HepG2 (cell line): ENCODE data around the gene WDCP. TPM values are rescaled to one million over a fixed set of nuclear protein-coding genes. Genes with fewer than 3 reads are reported as not detected.
A peak's percentile ranks its signal among the peaks of the same experiment; 100 is the strongest.

ENCODE experiments used
- DNMT3B ChIP-seq: conservative IDR thresholded peaks from 2 replicates; pipeline ENCODE4 v1.6.1; 2016; ENCODE audit warnings: missing biosample characterization, control low read depth
- EEA1 ChIP-seq: sonication (generic); formaldehyde crosslinking; IDR thresholded peaks from 2 replicates; pipeline ENCODE4 v1.5.1; 2020; ENCODE audit warnings: mild to moderate bottlenecking, missing genetic modification reagents, borderline replicate concordance
- ELF3 ChIP-seq: IDR thresholded peaks from 2 replicates; pipeline ENCODE4 v1.6.1; 2016; ENCODE audit warnings: missing genetic modification reagents, missing compliant biosample characterization
- ESRRA ChIP-seq: sonication (generic); formaldehyde crosslinking; IDR thresholded peaks from 2 replicates; pipeline ENCODE4 v1.5.1; 2020; ENCODE audit warnings: mild to moderate bottlenecking, low read depth, missing genetic modification reagents
- FOXJ3 ChIP-seq: sonication (generic); formaldehyde crosslinking; IDR thresholded peaks from 2 replicates; pipeline ENCODE4 v1.4.0; 2020; ENCODE audit warnings: missing genetic modification reagents, mild to moderate bottlenecking, borderline replicate concordance
- GFI1 ChIP-seq: sonication (generic); formaldehyde crosslinking; IDR thresholded peaks from 2 replicates; pipeline ENCODE4 v1.5.0; 2020; ENCODE audit warnings: missing genetic modification reagents, mild to moderate bottlenecking, borderline replicate concordance
- KDM4B ChIP-seq: sonication (generic); formaldehyde crosslinking; IDR thresholded peaks from 2 replicates; pipeline ENCODE4 v1.4.0; 2020; ENCODE audit warnings: missing genetic modification reagents
- U2AF2 ChIP-seq: fragments of 200-400 bp; formaldehyde crosslinking; IDR thresholded peaks from 2 replicates; pipeline ENCODE4 v1.6.1; 2017; ENCODE audit warnings: low read depth, mild to moderate bottlenecking, low read length
- ZBTB2 ChIP-seq: sonication (generic); formaldehyde crosslinking; IDR thresholded peaks from 2 replicates; pipeline ENCODE4 v1.8.0; 2022; ENCODE audit warnings: low read depth, missing genetic modification reagents
- ZC3H4 ChIP-seq: sonication (generic); formaldehyde crosslinking; IDR thresholded peaks from 2 replicates; pipeline ENCODE4 v1.4.0; 2020; ENCODE audit warnings: missing genetic modification reagents, borderline replicate concordance
- ZFP90 ChIP-seq: sonication (generic); formaldehyde crosslinking; IDR thresholded peaks from 2 replicates; pipeline ENCODE4 v1.8.0; 2022; ENCODE audit warnings: missing genetic modification reagents, mild to moderate bottlenecking, inconsistent platforms, borderline replicate concordance
- ZNF138 ChIP-seq: sonication (generic); formaldehyde crosslinking; IDR thresholded peaks from 2 replicates; pipeline ENCODE4 v1.5.0; 2020; ENCODE audit warnings: mild to moderate bottlenecking, low read depth, missing genetic modification reagents
- ZNF180 ChIP-seq: sonication (generic); formaldehyde crosslinking; IDR thresholded peaks from 2 replicates; pipeline ENCODE4 v1.4.0; 2020; ENCODE audit warnings: low read depth, missing genetic modification reagents, borderline replicate concordance
- ZNF292 ChIP-seq: sonication (generic); formaldehyde crosslinking; IDR thresholded peaks from 2 replicates; pipeline ENCODE4 v1.8.1; 2022; ENCODE audit warnings: mild to moderate bottlenecking, low read depth, missing genetic modification reagents, borderline replicate concordance
- ZNF510 ChIP-seq: sonication (generic); formaldehyde crosslinking; IDR thresholded peaks from 2 replicates; pipeline ENCODE4 v1.4.0; 2020; ENCODE audit warnings: low read depth, mild to moderate bottlenecking, missing genetic modification reagents
- ZNF7 ChIP-seq: IDR thresholded peaks from 2 replicates; pipeline ENCODE4 v1.6.1; 2016; ENCODE audit warnings: missing biosample characterization, missing genetic modification reagents
- ZSCAN20 ChIP-seq: sonication (generic); formaldehyde crosslinking; IDR thresholded peaks from 2 replicates; pipeline ENCODE4 v1.4.0; 2020; ENCODE audit warnings: missing genetic modification reagents, mild to moderate bottlenecking, borderline replicate concordance
- polyA plus RNA-seq, 8 experiments: library from polyadenylated mRNA; depleted of rRNA in 3 of 8; stranded (reverse) in 7 of 8; unstranded in 1 of 8; fragments of >200 nt; fragmentation: Illumina TruSeq in 4 of 8; extraction: Trizol in 4 of 8; gene quantifications; 2 replicates each; pipeline versions ENCODE4 v1.2.1 to v1.2.3, GENCODE V29; 2011 to 2016; ENCODE audit warnings: low read depth in 4 of 8, missing spikeins in 1 of 8, mixed read lengths in 1 of 8; ENCODE audit not compliant: insufficient read depth in 1 of 8
- total RNA-seq, 5 experiments: library from RNA; depleted of rRNA; stranded (reverse); fragments of >200 nt; fragmentation: Illumina TruSeq; extraction: Trizol; gene quantifications; 2 replicates each; pipeline ENCODE4 v1.2.3, GENCODE V29; 2016; ENCODE audit warnings: low read depth in 1 of 5
- TF ChIP-seq, protein P1 (sequence below): sonication (generic); formaldehyde crosslinking; IDR thresholded peaks from 2 replicates; pipeline ENCODE4 v1.4.0; 2020; ENCODE audit warnings: missing genetic modification reagents
- TF ChIP-seq, protein P2 (sequence below): sonication (generic); formaldehyde crosslinking; IDR thresholded peaks from 2 replicates; pipeline ENCODE4 v1.8.0; 2022; ENCODE audit warnings: missing genetic modification reagents, mild to moderate bottlenecking, moderate library complexity, borderline replicate concordance
- TF ChIP-seq, protein P3 (sequence below): sonication (generic); formaldehyde crosslinking; IDR thresholded peaks from 2 replicates; pipeline ENCODE4 v1.4.0; 2020; ENCODE audit warnings: missing genetic modification reagents

WDCP gene
- total and polyA plus RNA-seq, 2 of the 13 experiments (the other 11 are each of a cell fraction or from before 2014, with no cell fraction given), result 17.4 to 22.6 TPM

GRCh38 chr2:24022324-24022974 is 24.7 kb downstream of the WDCP start (continued):
- TF ChIP-seq ZBTB2 (CRISPR knock-in tag) (no peak), ZSCAN20 (CRISPR knock-in tag) (no peak), ZNF510 (CRISPR knock-in tag) (no peak), ZNF292 (no peak), ZNF7 (no peak), KDM4B (CRISPR knock-in tag) (0 out of 2 replicates have a peak, but pooled peaks have one; percentile 64), FOXJ3 (CRISPR knock-in tag) (no peak), ZNF180 (no peak), EEA1 (CRISPR knock-in tag) (no peak), ZNF138 (no peak), U2AF2 (no peak), ZC3H4 (no peak), ZFP90 (CRISPR knock-in tag) (no peak; the same call in 1 of the 2 replicates), GFI1 (CRISPR knock-in tag) (peak; percentile 61; the same call in 1 of the 2 replicates), DNMT3B (CRISPR knock-in tag) (no peak), ESRRA (CRISPR knock-in tag) (peak; percentile 95), ELF3 (CRISPR knock-in tag) (0 out of 2 replicates have a peak, but pooled peaks have one; percentile 17)
- TF ChIP-seq, protein P1, sequence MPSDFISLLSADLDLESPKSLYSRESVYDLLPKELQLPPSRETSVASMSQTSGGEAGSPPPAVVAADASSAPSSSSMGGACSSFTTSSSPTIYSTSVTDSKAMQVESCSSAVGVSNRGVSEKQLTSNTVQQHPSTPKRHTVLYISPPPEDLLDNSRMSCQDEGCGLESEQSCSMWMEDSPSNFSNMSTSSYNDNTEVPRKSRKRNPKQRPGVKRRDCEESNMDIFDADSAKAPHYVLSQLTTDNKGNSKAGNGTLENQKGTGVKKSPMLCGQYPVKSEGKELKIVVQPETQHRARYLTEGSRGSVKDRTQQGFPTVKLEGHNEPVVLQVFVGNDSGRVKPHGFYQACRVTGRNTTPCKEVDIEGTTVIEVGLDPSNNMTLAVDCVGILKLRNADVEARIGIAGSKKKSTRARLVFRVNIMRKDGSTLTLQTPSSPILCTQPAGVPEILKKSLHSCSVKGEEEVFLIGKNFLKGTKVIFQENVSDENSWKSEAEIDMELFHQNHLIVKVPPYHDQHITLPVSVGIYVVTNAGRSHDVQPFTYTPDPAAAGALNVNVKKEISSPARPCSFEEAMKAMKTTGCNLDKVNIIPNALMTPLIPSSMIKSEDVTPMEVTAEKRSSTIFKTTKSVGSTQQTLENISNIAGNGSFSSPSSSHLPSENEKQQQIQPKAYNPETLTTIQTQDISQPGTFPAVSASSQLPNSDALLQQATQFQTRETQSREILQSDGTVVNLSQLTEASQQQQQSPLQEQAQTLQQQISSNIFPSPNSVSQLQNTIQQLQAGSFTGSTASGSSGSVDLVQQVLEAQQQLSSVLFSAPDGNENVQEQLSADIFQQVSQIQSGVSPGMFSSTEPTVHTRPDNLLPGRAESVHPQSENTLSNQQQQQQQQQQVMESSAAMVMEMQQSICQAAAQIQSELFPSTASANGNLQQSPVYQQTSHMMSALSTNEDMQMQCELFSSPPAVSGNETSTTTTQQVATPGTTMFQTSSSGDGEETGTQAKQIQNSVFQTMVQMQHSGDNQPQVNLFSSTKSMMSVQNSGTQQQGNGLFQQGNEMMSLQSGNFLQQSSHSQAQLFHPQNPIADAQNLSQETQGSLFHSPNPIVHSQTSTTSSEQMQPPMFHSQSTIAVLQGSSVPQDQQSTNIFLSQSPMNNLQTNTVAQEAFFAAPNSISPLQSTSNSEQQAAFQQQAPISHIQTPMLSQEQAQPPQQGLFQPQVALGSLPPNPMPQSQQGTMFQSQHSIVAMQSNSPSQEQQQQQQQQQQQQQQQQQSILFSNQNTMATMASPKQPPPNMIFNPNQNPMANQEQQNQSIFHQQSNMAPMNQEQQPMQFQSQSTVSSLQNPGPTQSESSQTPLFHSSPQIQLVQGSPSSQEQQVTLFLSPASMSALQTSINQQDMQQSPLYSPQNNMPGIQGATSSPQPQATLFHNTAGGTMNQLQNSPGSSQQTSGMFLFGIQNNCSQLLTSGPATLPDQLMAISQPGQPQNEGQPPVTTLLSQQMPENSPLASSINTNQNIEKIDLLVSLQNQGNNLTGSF (CRISPR knock-in tag), result no peak
- TF ChIP-seq, protein P2, sequence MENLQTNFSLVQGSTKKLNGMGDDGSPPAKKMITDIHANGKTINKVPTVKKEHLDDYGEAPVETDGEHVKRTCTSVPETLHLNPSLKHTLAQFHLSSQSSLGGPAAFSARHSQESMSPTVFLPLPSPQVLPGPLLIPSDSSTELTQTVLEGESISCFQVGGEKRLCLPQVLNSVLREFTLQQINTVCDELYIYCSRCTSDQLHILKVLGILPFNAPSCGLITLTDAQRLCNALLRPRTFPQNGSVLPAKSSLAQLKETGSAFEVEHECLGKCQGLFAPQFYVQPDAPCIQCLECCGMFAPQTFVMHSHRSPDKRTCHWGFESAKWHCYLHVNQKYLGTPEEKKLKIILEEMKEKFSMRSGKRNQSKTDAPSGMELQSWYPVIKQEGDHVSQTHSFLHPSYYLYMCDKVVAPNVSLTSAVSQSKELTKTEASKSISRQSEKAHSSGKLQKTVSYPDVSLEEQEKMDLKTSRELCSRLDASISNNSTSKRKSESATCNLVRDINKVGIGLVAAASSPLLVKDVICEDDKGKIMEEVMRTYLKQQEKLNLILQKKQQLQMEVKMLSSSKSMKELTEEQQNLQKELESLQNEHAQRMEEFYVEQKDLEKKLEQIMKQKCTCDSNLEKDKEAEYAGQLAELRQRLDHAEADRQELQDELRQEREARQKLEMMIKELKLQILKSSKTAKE (CRISPR knock-in tag), result peak; percentile 95
- TF ChIP-seq, protein P3, sequence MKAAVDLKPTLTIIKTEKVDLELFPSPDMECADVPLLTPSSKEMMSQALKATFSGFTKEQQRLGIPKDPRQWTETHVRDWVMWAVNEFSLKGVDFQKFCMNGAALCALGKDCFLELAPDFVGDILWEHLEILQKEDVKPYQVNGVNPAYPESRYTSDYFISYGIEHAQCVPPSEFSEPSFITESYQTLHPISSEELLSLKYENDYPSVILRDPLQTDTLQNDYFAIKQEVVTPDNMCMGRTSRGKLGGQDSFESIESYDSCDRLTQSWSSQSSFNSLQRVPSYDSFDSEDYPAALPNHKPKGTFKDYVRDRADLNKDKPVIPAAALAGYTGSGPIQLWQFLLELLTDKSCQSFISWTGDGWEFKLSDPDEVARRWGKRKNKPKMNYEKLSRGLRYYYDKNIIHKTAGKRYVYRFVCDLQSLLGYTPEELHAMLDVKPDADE, result no peak
